ENCODE measurements around the gene MGAT1. TPM values are rescaled to one million over a fixed set of nuclear protein-coding genes. Genes with fewer than 3 reads are reported as not detected.
"Not testable (repeated sequence)": the region's sequence is repeated elsewhere in the genome, so short reads cannot be mapped to it uniquely, and the experiment has no call there.

Gene MGAT1
- total RNA-seq, 1 donor from 2014 or later, result 152 TPM

GRCh38 chr5:180755601-180756000 lies 47.0 kb downstream of the MGAT1 start:
- Histone ChIP-seq H3K27ac (no peak overlapping the region), H3K27me3 (no peaks in the 10 kb centered on the region), H3K9me3 (peaks cover 9% of the 10 kb centered on the region), H3K4me3 (no peak overlapping the region), H3K4me1 (no peaks in the 10 kb centered on the region), H3K36me3 (no peaks in the 10 kb centered on the region)
- intact Hi-C loops (cut with DNase I), result no loop called here
- TF ChIP-seq POLR2AphosphoS5 (IDR thresholded peaks at IDR 0.05; ENCODE audit: insufficient read depth in 1 of 2, low read depth in 1 of 2), result no peak
- TF ChIP-seq POLR2A (IDR thresholded peaks at IDR 0.05), result no peak
- TF ChIP-seq, protein P1, sequence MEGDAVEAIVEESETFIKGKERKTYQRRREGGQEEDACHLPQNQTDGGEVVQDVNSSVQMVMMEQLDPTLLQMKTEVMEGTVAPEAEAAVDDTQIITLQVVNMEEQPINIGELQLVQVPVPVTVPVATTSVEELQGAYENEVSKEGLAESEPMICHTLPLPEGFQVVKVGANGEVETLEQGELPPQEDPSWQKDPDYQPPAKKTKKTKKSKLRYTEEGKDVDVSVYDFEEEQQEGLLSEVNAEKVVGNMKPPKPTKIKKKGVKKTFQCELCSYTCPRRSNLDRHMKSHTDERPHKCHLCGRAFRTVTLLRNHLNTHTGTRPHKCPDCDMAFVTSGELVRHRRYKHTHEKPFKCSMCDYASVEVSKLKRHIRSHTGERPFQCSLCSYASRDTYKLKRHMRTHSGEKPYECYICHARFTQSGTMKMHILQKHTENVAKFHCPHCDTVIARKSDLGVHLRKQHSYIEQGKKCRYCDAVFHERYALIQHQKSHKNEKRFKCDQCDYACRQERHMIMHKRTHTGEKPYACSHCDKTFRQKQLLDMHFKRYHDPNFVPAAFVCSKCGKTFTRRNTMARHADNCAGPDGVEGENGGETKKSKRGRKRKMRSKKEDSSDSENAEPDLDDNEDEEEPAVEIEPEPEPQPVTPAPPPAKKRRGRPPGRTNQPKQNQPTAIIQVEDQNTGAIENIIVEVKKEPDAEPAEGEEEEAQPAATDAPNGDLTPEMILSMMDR (IDR thresholded peaks at IDR 0.05), result no peak
- no peak for DNase-seq (ENCODE audit: extremely low spot score in 2 of 2)

GRCh38 chr5:180744253-180744652 lies 58.4 kb downstream of the MGAT1 start:
- no peak overlapping the region for H3K4me3 ChIP-seq
- H3K27ac ChIP-seq, result no peak overlapping the region
- no peaks in the 10 kb centered on the region for H3K4me1 ChIP-seq
- no peaks in the 10 kb centered on the region for H3K27me3 ChIP-seq
- TF ChIP-seq, protein P1 (IDR thresholded peaks at IDR 0.05), result no peak
- TF ChIP-seq POLR2A (IDR thresholded peaks at IDR 0.05), result no peak
- TF ChIP-seq POLR2AphosphoS5 (IDR thresholded peaks at IDR 0.05; ENCODE audit: insufficient read depth in 1 of 2, low read depth in 1 of 2), result no peak
- intact Hi-C loops (cut with DNase I), result no loop called here
- no peaks in the 10 kb centered on the region for H3K36me3 ChIP-seq
- no peaks in the 10 kb centered on the region for H3K9me3 ChIP-seq
- no peak for DNase-seq (ENCODE audit: extremely low spot score in 2 of 2)

GRCh38 chr5:180742727-180743126 lies 59.9 kb downstream of the MGAT1 start:
- H3K4me1 ChIP-seq, result no peaks in the 10 kb centered on the region
- TF ChIP-seq, protein P1 (IDR thresholded peaks at IDR 0.05), result no peak
- no peak for TF ChIP-seq POLR2AphosphoS5 (IDR thresholded peaks at IDR 0.05; ENCODE audit: insufficient read depth in 1 of 2, low read depth in 1 of 2)
- no peak for TF ChIP-seq POLR2A (IDR thresholded peaks at IDR 0.05)
- no peak for DNase-seq (ENCODE audit: extremely low spot score in 2 of 2)
- H3K9me3 ChIP-seq, result no peaks in the 10 kb centered on the region
- intact Hi-C loops (cut with DNase I), result no loop called here
- no peak overlapping the region for H3K4me3 ChIP-seq
- no peaks in the 10 kb centered on the region for H3K27me3 ChIP-seq
- H3K36me3 ChIP-seq, result no peaks in the 10 kb centered on the region
- no peak overlapping the region for H3K27ac ChIP-seq

DNA sequence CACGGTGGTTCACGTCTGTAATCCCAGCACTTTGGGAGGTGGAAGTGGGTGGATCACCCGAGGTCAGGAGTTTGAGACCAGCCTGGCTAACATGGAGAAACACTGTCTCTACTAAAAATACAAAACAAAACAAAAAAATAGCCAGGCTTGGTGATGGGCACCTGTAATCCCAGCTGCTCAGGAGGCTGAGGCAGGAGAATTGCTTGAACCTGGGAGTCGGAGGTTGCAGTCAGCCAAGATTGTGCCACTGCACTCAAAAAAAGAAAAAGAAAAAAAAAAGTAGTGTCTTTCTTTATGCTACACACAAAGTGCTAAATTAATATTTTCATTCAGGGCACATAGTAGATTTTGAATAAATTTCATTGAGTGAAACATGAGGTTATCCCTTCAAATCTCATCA lies 61.7 kb downstream of the MGAT1 start:
- intact Hi-C loops (cut with DNase I); DNase-seq (ENCODE audit: extremely low spot score in 2 of 2); H3K27me3 ChIP-seq; H3K4me1 ChIP-seq; H3K36me3 ChIP-seq; H3K4me3 ChIP-seq; H3K9me3 ChIP-seq; H3K27ac ChIP-seq: not testable (repeated sequence)

DNA sequence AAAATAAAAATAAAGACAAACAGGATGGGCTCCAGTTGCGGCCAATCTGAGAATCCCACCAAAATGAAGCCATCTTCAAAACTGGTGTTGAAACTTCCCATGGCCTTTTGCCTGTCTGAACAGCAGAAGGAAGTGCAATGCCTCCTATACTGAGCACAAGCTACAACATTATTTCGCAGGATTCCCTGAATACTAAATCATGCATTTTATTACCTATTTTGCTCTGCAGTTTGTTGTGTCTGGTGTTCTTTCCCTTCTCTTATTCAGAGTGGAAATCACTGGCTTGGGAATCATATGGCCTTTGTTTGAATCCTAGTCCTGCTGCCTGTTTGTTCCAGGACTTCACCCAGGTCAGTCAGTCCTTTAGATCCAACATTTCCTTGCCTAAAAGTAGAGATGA lies 62.6 kb downstream of the MGAT1 start, which contains the start of gene OR2Y1:
Gene OR2Y1, minus strand, starts transcription at position 101 of the 400 bp plus-strand sequence. Its CDS starts 0 bp downstream, at position 101.
- H3K27me3 ChIP-seq, result no peaks in the 10 kb centered on the region
- no peaks in the 10 kb centered on the region for H3K9me3 ChIP-seq
- TF ChIP-seq, protein P1 (IDR thresholded peaks at IDR 0.05), result no peak
- TF ChIP-seq POLR2A (IDR thresholded peaks at IDR 0.05) (no peak), POLR2AphosphoS5 (IDR thresholded peaks at IDR 0.05; ENCODE audit: insufficient read depth in 1 of 2, low read depth in 1 of 2) (no peak)
- H3K4me1 ChIP-seq, result no peaks in the 10 kb centered on the region
- H3K4me3 ChIP-seq, result no peak within 1 kb of the TSS
- no peak within 1 kb of the TSS for H3K27ac ChIP-seq
- DNase-seq (ENCODE audit: extremely low spot score in 2 of 2), result no peak
- no peaks in the 10 kb centered on the region for H3K36me3 ChIP-seq
- intact Hi-C loops (cut with DNase I), result no loop called here
